Measurements from ENCODE around the gene MYH14.

Gene MYH14

GRCh38 chr19:50197348-50197747 lies 6.1 kb upstream of the MYH14 start:
- no peak for TF ChIP-seq CTCF (IDR thresholded peaks at IDR 0.05; ENCODE audit: low read depth, low read length, missing control alignments)
- DNase-seq (ENCODE audit: low read depth): no peak
- no peak overlapping the region for H3K4me3 ChIP-seq (ENCODE audit: low read depth, low read length)
- in situ Hi-C loops (cut with HindIII; ENCODE audit: low sequenced_read_pairs): no loop called here

DNA sequence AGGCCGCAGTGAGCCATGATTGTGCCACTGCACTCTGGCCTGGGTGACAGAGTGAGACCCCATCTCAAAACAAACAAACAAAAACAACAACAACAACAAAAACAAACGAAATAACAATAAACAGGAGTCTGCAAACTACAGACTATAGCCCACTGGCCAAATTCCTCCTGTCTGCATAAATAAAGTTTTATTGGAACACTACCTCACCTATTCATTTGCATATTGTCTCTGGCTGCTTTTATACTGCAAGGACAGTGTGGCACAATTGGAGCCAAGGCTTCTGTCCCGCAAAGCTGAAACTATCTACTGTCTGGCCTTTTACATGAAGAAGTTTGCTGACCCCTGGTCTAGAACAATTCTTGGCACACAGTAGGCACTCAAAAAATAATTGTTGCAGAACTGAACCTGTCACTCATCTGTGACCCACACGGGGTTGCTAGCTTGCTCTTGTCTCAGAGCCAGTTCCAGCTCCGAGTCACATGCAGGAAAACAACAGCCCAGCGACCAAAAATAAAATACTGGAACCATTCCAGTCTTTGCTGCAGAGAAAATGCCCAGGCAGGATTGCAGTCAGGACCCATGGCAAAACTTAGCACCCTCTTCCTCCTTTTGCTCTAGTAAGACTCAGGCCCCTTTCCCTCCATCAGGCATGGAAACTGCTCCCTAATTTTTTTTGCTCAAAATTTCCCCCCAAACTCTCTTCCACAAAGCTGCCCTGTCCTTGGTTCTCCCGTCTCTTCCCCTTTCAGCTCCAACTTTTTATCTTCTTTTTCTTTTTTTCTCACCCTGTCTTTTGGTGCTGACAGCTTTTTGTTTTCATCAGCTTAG lies 4.8 kb upstream of the MYH14 start:
- no peak overlapping the region for H3K4me3 ChIP-seq (ENCODE audit: low read depth, low read length)
- DNase-seq (ENCODE audit: low read depth): no peak
- no peak for TF ChIP-seq CTCF (IDR thresholded peaks at IDR 0.05; ENCODE audit: low read depth, low read length, missing control alignments)
- in situ Hi-C loops (cut with HindIII; ENCODE audit: low sequenced_read_pairs): no loop called here

DNA sequence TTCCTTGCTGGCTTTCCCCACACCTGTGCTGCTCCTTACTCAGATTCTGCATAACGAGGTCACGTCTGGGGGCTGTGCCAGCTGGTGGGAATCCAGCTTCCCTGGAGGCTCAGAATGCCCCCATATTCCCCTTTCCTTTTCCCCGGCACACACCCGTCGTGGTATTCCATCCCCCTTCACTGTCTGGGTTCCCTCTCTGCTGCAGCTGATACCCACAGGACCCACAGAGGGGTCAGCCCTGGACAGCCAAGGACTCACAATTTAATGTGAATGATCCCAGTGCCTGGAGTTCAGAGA lies 4.2 kb upstream of the MYH14 start:
- TF ChIP-seq CTCF (IDR thresholded peaks at IDR 0.05; ENCODE audit: low read depth, low read length, missing control alignments): no peak
- no peak overlapping the region for H3K4me3 ChIP-seq (ENCODE audit: low read depth, low read length)
- in situ Hi-C loops (cut with HindIII; ENCODE audit: low sequenced_read_pairs): no loop called here
- no peak for DNase-seq (ENCODE audit: low read depth)

GRCh38 chr19:50202386-50202785 lies 1.0 kb upstream of the MYH14 start:
- H3K4me3 ChIP-seq (ENCODE audit: low read depth, low read length): no peak overlapping the region
- in situ Hi-C loops (cut with HindIII; ENCODE audit: low sequenced_read_pairs): no loop called here
- no peak for DNase-seq (ENCODE audit: low read depth)
- no peak for TF ChIP-seq CTCF (IDR thresholded peaks at IDR 0.05; ENCODE audit: low read depth, low read length, missing control alignments)

DNA sequence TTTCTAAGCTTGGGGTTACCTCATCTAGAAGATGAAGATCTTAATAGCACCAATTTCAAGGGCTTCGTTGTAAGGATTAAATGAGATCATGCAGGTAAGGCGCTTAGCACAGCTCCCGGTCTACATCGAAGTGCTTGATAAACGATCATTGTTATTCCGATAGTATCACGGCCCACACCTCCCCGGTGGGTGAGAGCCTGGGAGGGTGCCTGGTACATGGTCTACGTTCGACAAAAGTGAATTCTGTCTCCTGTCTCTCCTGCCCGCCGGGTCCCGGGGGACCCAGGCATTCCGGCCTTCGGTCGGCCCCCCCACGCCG lies 501 bp upstream of the MYH14 start:
- TF ChIP-seq CTCF (IDR thresholded peaks at IDR 0.05; ENCODE audit: low read depth, low read length, missing control alignments): no peak
- in situ Hi-C loops (cut with HindIII; ENCODE audit: low sequenced_read_pairs): no loop called here
- no peak overlapping the region for H3K4me3 ChIP-seq (ENCODE audit: low read depth, low read length)
- DNase-seq (ENCODE audit: low read depth): no peak

DNA sequence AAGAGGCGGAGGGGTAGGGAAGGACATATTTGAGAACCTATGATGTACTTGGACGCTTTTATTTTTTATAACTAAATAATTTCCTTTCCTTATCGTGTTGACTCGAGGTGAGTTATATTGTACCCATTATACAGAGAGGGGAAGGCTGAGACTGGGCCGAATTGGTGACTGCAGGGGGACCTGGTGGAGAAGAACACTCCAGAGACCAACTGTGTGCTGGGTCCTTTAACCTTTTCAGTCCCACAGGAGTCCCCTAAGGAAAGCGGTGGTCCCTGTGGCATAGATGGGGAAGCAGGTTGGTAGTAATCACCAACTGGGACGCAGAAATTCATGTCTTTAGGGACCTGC lies 633 bp downstream of the MYH14 start:
- H3K4me3 ChIP-seq (ENCODE audit: low read depth, low read length): no peak overlapping the region
- no peak for DNase-seq (ENCODE audit: low read depth)
- in situ Hi-C loops (cut with HindIII; ENCODE audit: low sequenced_read_pairs): no loop called here
- TF ChIP-seq CTCF (IDR thresholded peaks at IDR 0.05; ENCODE audit: low read depth, low read length, missing control alignments): no peak

Measured in astrocyte of the cerebellum (primary cell).